Measurements from ENCODE around the gene APBA2.

APBA2 gene

DNA sequence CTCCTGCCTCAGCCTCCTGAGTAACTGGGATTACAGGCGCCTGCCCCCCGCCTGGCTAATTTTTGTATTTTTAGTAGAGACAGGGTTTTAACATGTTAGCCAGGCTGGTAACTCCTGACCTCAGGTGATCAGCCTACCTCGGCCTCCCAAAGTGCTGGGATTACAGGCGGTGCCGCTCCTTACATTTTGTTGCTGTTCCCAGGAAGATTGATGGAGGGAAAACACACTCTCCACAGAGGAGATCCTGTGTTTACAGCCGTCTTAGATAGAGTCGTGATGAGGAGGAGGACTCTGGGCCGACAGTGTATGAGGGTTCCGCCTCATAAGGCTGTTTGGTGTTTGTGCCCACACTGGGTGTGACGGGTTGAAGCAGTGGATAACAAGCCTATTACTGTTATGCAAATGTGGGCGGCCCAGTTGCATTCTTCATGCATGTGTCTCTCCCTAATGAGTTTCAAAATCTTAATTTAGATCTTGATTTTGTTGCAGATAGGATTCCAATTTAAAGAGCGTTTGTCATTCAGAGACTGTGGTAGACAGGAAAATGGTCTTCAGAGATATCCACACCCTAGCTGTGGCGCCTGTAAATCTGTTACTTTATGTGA lies 60.0 kb downstream of the APBA2 start:
- intact Hi-C loops (cut with DNase I): no loop called here
- DNase-seq: peak in 6 of 42 donors; percentile 3 to 31 (median 15)

DNA sequence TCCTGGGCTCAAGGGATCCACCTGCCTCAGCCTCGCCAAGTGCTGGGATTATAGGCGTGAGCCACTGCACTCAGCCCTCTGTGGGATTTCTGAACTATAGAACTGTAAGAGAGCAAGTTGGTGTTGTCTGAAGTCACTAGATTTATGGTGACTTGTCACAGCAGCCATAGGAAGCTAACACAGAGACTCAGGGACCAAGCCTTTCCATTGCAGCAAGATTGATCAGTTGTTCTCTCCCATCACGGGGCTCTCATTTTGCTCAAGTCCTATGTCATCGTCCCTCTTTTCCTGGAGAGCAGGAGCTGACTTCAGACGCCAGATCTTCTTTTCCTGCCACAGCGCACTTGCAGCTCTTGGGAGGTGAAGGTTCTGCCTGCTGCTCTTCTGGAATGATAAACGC lies 61.0 kb downstream of the APBA2 start:
- DNase-seq: peak in 3 of 42 donors; percentile 2 to 12 (median 3)
- intact Hi-C loops (cut with DNase I): no loop called here

DNA sequence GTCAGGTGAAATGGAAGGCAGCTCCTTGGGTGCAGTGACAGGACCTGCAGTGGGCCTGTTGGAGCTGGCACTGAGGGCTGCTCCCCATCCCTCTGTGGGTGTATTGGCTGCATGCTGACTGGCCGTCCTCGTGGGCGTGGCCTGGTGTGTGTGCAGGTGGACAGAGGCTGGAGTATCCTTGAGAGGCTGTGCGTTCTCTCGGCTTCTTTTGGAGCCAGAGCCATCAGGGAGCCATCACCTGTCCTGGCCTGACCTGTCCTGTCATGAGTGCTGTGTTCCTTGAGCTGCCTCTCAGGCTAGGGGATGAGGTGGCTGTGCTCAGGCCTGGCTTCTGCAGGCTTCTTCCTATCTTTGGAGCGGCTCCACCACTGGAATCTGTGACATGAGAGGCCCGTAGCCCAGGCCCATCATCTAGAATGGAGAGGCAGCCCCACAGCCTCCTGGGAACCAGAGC lies 61.5 kb downstream of the APBA2 start:
- peak in 5 of 42 donors; percentile 3 to 32 (median 16) for DNase-seq
- intact Hi-C loops (cut with DNase I): no loop called here

DNA sequence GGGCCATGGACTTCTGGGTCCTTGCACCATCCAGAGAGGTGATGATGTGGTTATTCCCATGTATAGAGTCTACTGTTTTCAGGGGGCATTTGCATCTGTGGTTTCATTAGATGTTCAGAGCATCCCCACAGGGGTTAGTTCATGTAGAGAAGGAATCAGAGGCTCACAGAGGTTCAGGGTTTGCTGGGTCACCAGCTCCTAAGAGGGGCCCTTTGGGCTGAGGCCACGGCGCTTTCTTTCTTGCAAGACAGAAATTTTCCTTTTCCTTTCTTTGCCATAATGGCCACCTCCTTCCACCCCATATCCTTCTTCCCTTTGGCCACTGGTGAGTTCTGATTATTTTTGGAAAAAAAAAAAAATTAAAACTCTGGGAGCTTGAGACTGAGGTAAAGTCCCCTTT lies 62.3 kb downstream of the APBA2 start:
- intact Hi-C loops (cut with DNase I): no loop called here
- DNase-seq: peak in 3 of 42 donors; percentile 7 to 18 (median 12)

DNA sequence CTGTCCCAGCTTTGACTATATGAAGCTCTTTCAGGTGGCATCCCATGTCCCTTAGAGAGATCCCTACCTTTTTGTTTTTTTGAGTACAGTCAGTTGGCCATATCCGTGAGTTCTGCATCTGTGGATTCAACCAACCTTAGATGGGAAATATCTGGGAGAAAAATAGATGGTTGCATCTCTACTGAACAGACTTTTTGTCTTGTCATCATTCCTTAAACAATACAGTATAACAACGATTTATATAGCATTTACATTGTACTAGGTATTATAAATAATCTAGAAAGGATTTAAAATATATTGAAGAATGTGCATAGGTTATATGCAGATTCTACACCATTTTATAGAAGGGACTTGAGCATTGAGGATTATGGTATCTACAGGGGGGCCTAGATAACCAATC lies 65.1 kb downstream of the APBA2 start:
- no peak for DNase-seq
- intact Hi-C loops (cut with DNase I): no loop called here

DNA sequence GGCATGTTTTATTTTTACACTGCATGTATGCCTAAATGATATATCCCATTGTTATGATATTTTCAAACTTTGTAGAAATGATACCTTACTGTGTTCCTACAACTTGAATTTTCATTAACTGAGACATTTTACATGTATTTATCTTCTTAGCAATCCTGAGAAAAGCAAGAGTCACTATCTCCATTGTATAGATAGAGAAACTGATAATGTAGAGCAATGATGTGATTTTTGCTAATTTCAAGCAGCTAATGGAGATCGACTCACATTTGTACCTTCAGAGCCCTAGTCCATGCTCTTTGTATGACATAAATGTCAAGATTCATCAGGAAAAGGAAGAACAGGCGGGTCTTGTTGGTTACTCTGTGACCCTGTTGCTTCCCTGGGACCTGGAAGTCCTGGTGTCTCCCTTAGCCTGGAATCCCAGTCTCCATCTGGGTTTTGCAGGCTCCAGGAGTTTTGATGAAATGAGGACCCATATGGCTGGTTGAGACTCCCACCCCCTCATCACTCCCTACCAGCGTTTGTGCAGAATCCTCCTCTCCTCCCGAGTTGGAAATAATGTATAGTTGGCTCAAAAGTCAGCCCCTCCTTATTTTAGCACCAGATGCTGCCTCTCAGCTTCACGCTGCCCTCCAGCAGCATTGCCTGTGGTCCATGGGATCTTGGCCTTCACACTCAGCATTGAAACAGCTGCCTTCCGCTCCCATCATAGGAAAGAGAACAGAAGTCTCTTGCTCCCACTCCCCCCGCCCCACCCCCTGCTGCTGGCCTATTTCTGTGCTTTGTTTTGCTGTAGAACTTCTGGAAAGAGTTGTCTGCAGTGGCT lies 67.1 kb downstream of the APBA2 start:
- DNase-seq: peak in 5 of 42 donors; percentile 11 to 40 (median 22)
- intact Hi-C loops (cut with DNase I): no loop called here

DNA sequence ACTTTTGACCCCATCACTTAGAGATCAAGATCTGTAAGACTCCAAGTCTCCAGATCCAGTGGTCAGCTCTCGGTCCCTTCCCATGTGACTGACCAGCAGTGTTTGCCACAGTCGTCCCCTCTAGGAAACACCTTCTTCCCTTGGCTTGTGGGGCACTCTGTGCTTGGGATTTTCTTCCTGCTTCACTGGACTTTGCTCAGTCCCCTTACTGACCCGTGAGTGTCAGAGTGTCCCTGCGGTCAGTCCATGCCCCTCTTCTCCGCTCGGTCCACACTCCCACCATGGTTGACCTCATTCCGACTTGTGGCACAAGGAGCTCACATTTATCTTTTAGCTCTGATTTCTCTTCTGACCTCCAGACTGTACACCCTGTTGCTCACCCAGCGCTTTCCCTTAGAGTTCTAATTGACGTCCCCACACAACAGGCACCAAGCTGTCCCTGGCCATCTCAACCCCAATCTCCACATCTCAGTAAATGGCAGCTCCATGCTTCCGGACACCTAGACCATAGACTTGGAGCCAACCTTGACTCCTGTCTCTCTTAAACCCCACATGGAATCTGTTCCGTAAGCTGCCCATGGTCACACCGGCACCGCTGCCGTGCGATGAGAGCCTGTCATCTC lies 67.9 kb downstream of the APBA2 start:
- DNase-seq: peak in 6 of 42 donors; percentile 3 to 21 (median 14)
- intact Hi-C loops (cut with DNase I): no loop called here

DNA sequence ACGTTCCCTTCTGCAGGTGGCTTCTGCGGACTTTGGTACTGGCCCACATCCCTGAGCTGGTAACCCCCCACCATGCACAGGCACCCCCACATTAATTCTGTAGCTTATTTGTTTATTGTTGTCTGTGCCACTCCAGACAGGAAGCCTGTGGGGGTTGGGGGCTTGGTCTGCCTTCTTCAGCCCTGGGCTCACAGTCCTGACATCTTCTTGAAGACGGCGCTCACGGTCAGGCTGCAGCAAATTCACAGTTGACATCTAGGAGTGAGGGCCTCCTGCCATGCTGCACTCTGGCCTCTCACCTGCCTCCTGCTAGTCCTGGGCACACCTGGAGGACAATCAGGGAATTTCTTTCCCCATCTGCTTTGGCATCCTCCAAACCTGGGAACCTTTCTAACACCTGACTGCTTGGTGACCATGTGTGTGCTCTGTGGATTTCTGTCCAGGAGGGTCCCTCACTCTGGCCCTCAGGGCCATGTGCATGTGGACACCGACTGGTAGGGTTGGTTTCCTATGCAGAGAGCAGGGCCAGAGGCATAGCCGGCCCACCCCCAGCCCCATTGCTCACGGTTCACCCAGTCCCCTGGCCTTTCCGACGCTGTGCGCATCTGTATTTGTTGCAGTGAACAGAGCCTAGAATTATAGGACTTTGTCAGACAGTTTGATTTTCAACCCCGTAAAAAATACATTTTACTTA lies 68.8 kb downstream of the APBA2 start:
- peak in 8 of 42 donors; percentile 0 to 23 (median 14) for DNase-seq

DNA sequence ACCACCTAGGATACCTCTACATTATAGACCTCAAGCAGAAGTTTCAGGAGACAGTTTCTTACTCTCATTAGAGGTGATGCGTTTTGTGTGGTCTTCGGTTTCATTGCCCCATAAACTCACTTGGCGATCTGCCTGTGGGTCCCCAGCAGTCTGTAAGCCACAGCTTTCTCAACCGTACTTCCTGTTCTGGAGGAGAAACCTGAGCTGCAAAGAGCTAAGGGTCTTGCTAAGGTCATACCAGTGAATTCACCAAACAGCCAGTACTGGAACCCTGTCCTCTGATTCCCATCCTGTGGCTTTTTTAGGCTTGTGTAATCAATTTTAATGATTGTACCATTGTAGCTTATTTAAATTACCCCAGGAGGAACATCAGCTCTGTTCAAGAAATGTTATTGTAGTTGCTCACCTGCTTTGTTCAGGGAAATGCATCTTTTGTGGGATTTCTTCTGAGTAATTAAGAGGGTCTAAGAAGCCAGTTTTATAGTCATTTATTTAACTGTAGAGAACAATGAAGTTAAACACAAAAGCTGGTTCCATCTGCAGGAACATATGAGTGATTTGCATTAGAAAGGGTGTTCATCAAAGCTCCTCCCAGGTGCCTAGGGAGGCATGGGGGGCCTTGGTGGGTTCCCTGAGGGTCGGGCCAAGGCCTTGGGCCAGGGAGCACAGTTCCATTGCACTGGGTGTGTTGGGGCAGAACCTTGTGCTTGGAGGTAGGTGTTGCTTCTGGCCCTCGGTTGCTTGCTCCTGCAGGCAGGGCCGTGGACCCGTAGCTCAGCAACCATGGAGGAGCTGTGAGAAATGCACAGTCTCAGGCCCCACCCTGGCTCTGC lies 69.6 kb downstream of the APBA2 start:
- DNase-seq: peak in 8 of 42 donors; percentile 5 to 33 (median 18)
- intact Hi-C loops (cut with DNase I): no loop called here

More for the DNA sequence above, 68.8 kb downstream of the APBA2 start:
- intact Hi-C loops (cut with DNase I): no loop called here

DNA sequence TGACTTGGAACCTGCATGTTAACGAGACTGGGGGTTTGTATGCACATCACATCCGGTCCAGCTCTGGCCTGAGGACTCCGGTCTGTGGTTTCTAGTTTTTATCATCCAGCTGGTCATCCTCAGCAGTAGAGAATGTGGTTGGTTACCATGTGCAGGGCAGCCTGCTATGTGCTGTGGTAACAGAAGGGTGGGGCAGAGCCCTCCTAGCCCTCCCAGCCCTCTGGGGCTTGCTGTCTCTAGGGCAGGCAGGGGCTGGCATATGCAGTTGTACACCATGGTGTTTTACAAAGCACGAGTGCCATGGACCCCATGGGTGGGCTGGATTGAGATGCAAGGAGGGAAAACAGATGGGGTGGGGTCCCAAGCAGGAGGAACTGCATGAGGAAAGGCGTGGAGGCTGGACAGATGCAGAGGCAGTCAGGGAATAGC lies 70.2 kb downstream of the APBA2 start:
- intact Hi-C loops (cut with DNase I): no loop called here
- DNase-seq: peak in 4 of 42 donors; percentile 6 to 21 (median 18)

DNA sequence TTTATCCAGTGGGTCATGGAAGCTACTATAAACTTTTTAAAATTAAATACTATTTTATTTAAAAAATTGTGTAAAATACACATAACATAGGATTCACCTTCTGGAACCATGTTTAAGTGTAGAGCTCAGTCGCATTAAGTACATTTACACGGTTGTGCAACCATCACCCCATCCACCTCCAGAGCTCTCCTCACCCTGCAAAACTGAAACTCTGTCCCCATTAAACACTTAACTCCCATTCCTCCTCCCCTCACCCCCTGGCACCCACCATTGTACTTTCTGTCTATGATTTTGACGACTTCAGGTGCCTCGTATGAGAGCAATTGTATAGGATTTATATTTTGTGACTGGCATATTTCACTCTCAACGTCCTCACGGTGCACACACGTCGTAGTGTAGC lies 70.7 kb downstream of the APBA2 start:
- intact Hi-C loops (cut with DNase I): no loop called here
- peak in 3 of 42 donors; percentile 1 to 25 (median 6) for DNase-seq

DNA sequence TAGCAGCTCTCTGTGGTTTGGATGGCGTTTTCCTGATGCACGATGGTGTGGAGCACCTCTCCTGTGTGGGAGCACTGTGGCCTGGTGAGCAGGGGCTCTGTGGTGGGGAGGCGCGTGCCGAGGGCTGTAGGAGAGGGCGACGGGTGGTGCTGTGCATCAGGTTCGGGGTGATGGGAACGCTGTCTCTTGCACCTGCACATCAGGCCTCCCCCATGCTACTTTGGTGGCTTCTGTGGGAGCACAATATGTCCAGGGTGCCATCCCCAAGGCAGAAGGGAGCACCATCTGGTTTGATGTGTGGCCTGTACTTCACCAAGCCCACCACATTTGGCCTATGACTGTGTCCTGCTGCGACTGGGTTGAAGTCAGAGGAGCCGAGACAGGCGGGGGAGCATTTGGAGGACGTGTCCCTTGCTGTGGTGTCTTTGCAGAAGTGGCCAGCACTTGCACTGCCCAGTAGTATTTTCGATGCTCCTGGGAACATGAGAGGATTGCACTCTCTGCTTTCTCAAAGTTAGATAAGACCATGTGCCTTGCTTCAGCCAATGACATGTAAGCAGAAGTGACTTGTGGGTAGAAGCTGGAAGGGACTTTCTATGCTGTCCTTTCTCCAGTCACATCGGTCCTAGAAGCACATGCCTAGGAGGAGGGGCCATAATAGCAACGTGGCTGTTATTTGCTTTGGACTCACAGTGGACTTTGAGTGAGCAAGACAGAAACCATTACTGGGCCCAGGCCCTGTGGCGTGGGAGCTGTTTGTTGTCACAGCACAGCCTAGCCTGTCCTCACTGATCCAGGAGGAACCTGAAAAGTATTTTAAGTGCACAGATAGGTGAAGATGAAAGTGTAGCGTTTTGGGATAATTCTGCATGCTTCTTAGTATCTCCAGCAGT lies 72.1 kb downstream of the APBA2 start:
- peak in 4 of 42 donors; percentile 15 to 28 (median 22) for DNase-seq

DNA sequence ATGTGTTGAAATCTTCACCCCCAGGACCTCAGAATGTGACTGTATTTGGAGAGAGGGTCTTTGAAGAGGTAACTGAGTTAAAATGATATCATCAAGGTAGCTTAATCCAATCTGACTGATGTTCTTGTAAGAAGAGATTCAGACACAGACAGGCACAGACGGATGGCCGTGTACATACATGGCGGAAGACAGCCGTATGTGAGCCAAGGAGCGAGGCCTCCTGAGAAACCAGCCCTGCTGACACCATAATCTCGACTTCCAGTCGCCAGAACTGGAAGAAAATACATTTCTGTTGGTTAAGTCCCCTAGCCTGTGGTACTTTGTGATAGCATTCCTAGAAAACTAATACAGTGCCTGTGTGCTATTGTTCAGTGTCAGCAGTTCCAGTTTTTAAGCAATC lies 73.6 kb downstream of the APBA2 start:
- intact Hi-C loops (cut with DNase I): no loop called here
- DNase-seq: peak in 2 of 42 donors; percentile 2 to 15

More for the DNA sequence above, 72.1 kb downstream of the APBA2 start:
- intact Hi-C loops (cut with DNase I): no loop called here

DNA sequence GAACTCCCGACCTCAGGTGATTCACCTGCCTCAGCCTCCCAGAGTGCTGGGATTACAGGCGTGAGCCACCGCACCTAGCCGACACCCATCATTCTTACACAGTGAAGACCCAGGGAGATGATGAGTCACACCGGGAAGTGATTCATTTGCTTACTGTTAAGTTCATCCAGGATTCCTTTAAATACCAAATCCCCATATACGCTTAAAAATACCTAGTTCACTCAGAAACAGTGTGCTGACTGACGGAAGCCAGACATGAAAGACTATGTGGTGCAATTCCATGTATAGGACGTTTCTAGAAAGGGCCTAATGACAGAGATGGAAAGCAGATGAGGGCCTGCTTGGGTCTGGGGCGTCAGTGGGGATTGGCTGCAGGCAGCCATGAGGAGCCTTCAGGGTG lies 75.2 kb downstream of the APBA2 start:
- intact Hi-C loops (cut with DNase I): no loop called here
- peak in 12 of 42 donors; percentile 15 to 73 (median 44) for DNase-seq

DNA sequence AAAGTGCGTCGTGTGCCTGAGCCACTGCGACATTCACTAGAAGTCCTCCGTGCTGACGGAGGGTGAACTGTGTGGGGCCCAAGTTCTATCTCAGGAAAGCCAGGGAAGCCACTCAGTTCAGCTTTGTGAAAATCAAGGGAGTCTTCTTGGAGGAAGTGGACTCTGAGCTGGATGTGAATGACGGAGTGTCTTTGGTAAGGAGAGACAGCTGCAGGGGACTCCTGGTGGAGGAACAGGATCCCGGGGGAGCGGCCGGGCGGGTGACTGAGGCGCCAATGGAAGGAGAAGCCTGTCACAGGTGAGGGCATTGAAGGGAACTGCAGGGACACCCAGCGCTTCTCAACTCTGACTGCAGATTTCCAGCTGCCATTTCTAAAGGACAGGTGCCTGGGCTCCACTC lies 75.6 kb downstream of the APBA2 start:
- peak in 3 of 42 donors; percentile 8 to 26 (median 10) for DNase-seq
- intact Hi-C loops (cut with DNase I): no loop called here

DNA sequence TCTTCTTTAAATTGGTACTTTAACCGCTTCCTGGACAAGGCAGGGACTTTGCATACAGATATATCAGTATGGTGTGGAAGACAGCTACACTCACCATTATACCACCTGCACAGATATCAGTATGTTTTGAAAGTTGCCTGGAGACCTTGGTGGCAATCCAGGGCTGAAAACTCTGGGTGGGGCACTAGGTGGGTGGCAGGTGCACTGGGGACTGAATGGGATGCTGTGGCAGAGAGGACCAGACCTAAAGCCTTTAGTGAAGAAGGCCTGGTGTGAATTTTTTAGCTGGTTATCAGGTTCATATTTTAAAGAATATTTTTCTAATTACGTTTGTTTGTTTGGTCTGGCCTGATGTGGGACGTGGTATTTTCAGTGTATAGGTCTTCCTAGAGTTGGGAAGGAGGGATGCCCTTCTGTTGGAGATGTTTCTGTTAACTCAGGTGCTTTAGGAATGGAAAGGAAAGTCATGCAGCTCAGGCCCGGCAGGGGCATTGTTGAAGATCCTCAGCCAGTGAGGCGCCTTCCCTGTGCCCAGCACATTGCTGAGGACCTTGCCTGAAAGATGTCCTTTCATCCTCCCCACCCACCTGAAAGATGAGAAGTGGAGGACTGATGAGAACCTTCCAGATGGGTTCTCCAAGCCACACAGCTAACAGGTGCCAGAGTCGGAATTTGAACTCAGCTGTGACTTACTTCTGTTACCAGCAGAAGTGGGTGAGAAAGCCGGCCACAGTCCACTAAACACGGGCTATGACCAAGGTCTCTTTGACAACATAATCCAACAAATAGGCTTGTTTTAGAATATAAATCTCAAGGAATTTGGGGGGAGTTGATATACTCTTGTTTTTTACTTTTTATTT lies 77.3 kb downstream of the APBA2 start:
- intact Hi-C loops (cut with DNase I): no loop called here
- peak in 2 of 42 donors; percentile 13 to 20 for DNase-seq

Measured in head of caudate nucleus (tissue), 42 donors.